H7 (cell line): ENCODE measurements around the gene TEAD4. TPM values are rescaled to one million over a fixed set of nuclear protein-coding genes. Genes with fewer than 3 reads are reported as not detected.
A peak's percentile ranks its signal among the peaks of the same experiment; 100 is the strongest.

Source experiments
- DNase-seq: peaks from one replicate; pipeline ENCODE4 v3.0.0; 2012
- H3K27me3 ChIP-seq: 2 replicates; pipeline ENCODE4 v1.6.0; 2011; ENCODE audit warnings: mild to moderate bottlenecking, low read length; ENCODE audit not compliant: control insufficient read depth, insufficient read depth
- H3K36me3 ChIP-seq: replicated peaks from 2 replicates; pipeline ENCODE4 v1.5.1; 2011; ENCODE audit warnings: low read length; ENCODE audit not compliant: control insufficient read depth, insufficient read depth
- H3K4me3 ChIP-seq: 2 replicates; pipeline ENCODE4 v1.5.1; 2011; ENCODE audit warnings: low read depth, mild to moderate bottlenecking, control low read depth, low read length, moderate library complexity; ENCODE audit not compliant: insufficient read depth
- total RNA-seq: library from RNA; depleted of rRNA; stranded (reverse); fragments of >200 nt; shearing (Covaris generic); gene quantifications from 2 replicates; pipeline ENCODE4 v1.2.3, GENCODE V29; 2014

The TEAD4 gene
- total RNA-seq, 1 experiment from 2014 or later: 70.9 TPM

- H3K36me3 ChIP-seq: peaks cover 34% of the 10 kb centered on the region
- no peak overlapping the region for H3K4me3 ChIP-seq
- no peaks in the 10 kb centered on the region for H3K27me3 ChIP-seq
- peak; percentile 47 for DNase-seq
These were observed 59.9 kb downstream of the TEAD4 start for GRCh38 chr12:3019005-3019680.

GRCh38 chr12:3020399-3020798, 61.2 kb downstream of the TEAD4 start:
- peaks cover 32% of the 10 kb centered on the region for H3K36me3 ChIP-seq
- H3K4me3 ChIP-seq: no peak overlapping the region
- H3K27me3 ChIP-seq: no peaks in the 10 kb centered on the region
- DNase-seq: no peak

GRCh38 chr12:3020850-3021435, 61.7 kb downstream of the TEAD4 start:
- H3K36me3 ChIP-seq: peaks cover 32% of the 10 kb centered on the region
- DNase-seq: no peak
- no peaks in the 10 kb centered on the region for H3K27me3 ChIP-seq
- H3K4me3 ChIP-seq: no peak overlapping the region

GRCh38 chr12:3022411-3022810, 63.2 kb downstream of the TEAD4 start:
- H3K36me3 ChIP-seq: peaks cover 29% of the 10 kb centered on the region
- no peak overlapping the region for H3K4me3 ChIP-seq
- DNase-seq: no peak

GRCh38 chr12:3022961-3023360, 63.8 kb downstream of the TEAD4 start:
- Histone ChIP-seq H3K36me3 (peaks cover 24% of the 10 kb centered on the region), H3K4me3 (no peak overlapping the region), H3K27me3 (no peaks in the 10 kb centered on the region)
- DNase-seq: no peak

More at GRCh38 chr12:3022411-3022810, 63.2 kb downstream of the TEAD4 start:
- H3K27me3 ChIP-seq: no peaks in the 10 kb centered on the region

GRCh38 chr12:3028108-3028507, 68.9 kb downstream of the TEAD4 start:
- Histone ChIP-seq H3K4me3 (no peak overlapping the region), H3K36me3 (peaks cover 17% of the 10 kb centered on the region), H3K27me3 (no peaks in the 10 kb centered on the region)
- no peak for DNase-seq

- H3K27me3 ChIP-seq: no peaks in the 10 kb centered on the region
- no peak overlapping the region for H3K4me3 ChIP-seq
- H3K36me3 ChIP-seq: peaks cover 18% of the 10 kb centered on the region
- DNase-seq: no peak
These were observed 71.7 kb downstream of the TEAD4 start for GRCh38 chr12:3030821-3031429.

- no peak for DNase-seq
- Histone ChIP-seq H3K27me3 (no peaks in the 10 kb centered on the region), H3K36me3 (peaks cover 23% of the 10 kb centered on the region), H3K4me3 (no peak overlapping the region)
These were observed 73.0 kb downstream of the TEAD4 start for GRCh38 chr12:3032161-3032560.

- Histone ChIP-seq H3K36me3 (peaks cover 27% of the 10 kb centered on the region), H3K4me3 (no peak overlapping the region), H3K27me3 (no peaks in the 10 kb centered on the region)
- DNase-seq: peak; percentile 57
These were observed 73.8 kb downstream of the TEAD4 start for GRCh38 chr12:3032770-3033538.

GRCh38 chr12:3033539-3033867, 74.3 kb downstream of the TEAD4 start:
- Histone ChIP-seq H3K27me3 (no peaks in the 10 kb centered on the region), H3K4me3 (no peak overlapping the region), H3K36me3 (peaks cover 28% of the 10 kb centered on the region)
- DNase-seq: no peak

- peak; percentile 94 for DNase-seq
- peaks cover 32% of the 10 kb centered on the region for H3K36me3 ChIP-seq
- no peak overlapping the region for H3K4me3 ChIP-seq
- no peaks in the 10 kb centered on the region for H3K27me3 ChIP-seq
These were observed 75.0 kb downstream of the TEAD4 start for GRCh38 chr12:3034067-3034750.

GRCh38 chr12:3035171-3035570, 76.0 kb downstream of the TEAD4 start:
- Histone ChIP-seq H3K36me3 (peaks cover 38% of the 10 kb centered on the region), H3K27me3 (no peaks in the 10 kb centered on the region), H3K4me3 (no peak overlapping the region)
- DNase-seq: no peak

GRCh38 chr12:3035815-3036702, 76.9 kb downstream of the TEAD4 start:
- H3K36me3 ChIP-seq: peaks cover 36% of the 10 kb centered on the region
- no peak overlapping the region for H3K4me3 ChIP-seq
- peak; percentile 67 for DNase-seq
- H3K27me3 ChIP-seq: no peaks in the 10 kb centered on the region
